Measurements from ENCODE around the gene GUCA1C.

GUCA1C gene

DNA sequence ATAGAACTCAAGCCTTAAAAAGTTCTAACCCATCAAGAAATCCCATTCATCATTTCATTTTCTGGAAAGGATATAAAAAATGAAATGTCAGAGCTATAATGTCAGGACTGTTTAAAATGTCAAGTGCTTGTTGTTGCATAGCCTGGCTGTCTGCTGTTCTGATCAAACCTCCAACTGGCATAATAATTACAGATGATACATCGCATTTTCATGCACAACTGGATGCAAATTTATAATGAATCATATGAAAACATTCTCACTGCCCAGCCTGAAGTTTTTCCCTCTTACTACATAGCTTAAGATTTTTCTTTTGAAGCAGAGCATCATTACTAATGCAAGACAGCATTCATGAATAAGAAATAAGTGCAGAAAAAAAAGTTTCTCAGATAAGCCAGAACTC lies 46.5 kb downstream of the GUCA1C start:
- DNase-seq (ENCODE audit: low spot score) = peak; percentile 5

DNA sequence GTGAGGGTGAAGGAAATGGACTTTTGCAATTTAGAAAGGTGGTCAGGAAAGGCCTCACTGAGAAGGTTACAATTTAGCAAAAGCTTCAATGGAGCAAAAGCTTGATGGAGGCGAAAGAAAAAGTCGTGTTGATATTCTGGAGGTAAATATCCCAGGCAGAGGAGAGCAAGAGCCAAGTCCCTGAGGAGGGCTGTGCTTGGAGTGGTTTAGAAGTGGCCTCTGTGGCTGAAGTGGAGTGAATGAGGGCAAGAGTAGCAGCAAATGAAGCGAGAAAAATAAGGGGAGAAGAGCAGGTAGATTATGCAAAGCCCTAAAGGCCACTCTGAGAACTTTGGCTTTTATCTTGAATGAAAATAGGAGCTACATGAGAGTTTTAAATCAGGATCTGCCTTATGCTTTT lies 54.1 kb downstream of the GUCA1C start:
- DNase-seq (ENCODE audit: low spot score) = no peak

DNA sequence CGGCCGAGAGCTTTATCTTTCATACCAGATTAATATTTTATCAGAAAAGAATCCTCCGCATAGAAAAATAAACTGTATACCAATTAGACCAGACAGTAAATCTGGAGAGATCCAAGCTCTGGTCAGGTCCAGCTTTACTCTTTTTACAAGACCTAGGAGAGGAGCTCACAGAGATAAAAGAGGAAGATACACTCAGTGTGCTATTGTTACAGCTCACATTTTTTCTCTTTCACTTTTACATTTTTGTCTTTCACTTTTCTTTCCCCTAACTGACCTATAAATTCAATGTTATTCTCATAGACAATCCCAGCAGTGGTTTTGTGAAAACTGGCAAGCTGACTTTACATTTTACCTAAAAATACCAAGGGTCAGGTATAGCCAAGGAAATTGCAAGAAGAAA lies 55.8 kb downstream of the GUCA1C start:
- no peak for DNase-seq (ENCODE audit: low spot score)

DNA sequence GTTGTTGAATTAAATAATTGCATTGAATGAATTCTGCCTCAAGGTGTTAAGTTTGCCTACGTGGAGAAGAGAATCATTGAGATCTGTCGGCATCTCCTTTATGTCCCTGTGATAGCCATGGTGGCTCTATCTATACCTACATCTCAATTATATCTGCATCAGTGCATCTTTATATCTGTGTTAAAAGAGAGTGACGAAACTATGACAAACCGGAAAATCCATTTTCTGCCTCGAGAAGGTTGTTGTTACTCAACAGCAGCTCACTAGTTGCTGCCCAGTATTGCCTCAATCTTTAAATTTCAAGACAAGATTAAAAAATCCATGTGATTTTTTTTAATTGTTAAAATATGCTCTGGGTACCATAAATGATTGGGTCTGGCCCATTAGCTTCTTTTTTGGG lies 58.7 kb downstream of the GUCA1C start:
- DNase-seq (ENCODE audit: low spot score) = no peak

DNA sequence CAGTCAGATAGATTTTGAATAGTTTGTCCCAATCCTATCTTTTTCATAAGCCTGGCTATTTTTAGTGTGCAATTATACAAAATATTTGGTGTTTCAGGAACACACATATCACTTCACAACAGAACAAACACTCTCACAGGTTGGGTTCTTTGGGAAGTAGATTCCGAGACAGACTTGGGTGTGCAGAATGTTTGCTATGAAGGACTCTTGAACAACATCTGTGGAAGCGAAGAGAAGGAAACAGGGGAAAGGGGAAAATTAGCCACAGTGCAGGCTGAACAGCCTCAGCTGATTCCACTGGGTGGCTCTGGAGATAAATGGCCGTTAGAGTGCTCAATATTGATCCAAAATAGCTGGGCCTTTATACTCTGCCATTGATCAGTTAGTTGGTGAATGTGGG lies 61.8 kb downstream of the GUCA1C start:
- DNase-seq (ENCODE audit: low spot score) = no peak

DNA sequence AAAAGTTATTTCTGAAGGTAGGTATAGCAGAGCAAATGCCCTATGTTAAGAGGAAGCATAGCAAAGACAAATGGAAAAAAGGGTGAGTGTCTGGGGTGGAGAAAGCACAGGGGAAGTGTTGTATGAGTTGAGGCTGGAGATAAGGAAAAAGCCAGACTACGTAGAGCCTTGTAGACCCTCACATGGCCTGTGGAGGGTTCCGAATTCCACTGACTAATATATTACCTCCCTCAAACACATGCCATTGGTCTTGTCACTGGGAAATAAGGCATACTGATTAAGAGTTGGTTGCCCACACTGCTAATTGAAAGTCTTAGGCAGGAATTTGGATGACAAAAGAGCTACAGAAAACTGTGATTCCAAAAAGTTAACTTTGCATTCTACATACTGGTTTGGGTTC lies 65.9 kb downstream of the GUCA1C start:
- DNase-seq (ENCODE audit: low spot score) = no peak

DNA sequence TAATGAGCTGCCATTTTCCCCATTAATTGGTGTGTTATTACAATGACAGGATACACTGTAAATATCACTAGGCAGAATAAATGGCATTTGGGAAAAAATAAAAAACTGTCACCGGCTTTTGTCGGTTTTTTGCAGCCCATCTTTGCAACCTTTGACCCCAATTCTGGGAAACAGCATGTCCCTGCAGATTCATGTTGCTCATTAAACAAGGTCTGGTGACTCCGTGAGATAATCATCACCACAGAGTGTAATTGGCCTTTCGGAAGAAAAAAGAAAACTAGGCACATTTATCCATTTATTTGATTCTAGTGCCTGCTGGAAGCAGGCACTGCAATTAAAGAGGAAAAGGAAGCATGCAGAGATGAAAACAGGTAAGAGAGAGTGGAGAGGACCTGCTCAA lies 66.6 kb downstream of the GUCA1C start:
- no peak for DNase-seq (ENCODE audit: low spot score)

DNA sequence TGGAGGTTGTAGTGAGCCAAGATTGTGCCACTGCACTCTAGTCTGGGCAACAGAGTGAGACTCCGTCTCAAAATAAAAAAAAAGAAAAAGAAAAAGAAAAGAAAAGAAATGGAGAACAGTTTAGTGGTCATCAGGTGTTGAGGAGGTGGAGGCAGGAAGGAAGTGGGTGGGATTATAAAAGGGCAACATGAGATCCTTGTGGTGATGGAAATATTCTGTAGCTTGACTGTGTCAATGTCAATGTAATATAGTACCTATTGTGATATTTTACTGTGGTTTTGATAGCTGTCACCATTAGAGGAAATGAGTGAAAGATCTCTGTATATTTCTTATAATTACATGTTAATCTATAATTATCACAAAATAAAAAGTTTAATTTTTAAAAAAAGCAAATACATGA lies 70.3 kb downstream of the GUCA1C start:
- DNase-seq (ENCODE audit: low spot score) = no peak

DNA sequence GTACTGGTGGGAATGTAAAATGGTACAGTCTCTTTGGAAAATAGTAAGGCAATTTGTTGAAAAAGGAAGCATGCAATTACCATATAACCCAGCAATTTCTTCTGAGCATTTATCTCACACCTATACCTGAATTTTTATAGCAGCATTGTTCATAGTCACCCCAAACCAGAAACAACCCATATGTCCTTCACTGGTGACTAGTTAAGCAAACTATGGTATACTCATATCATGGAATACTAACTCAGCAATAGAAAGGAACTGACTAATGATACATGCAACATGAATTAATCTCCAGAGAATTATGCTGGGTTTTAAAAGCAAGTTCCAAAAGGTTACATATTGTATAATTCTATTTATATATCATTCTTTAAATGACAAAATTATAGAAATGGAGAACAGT lies 70.9 kb downstream of the GUCA1C start:
- no peak for DNase-seq (ENCODE audit: low spot score)

DNA sequence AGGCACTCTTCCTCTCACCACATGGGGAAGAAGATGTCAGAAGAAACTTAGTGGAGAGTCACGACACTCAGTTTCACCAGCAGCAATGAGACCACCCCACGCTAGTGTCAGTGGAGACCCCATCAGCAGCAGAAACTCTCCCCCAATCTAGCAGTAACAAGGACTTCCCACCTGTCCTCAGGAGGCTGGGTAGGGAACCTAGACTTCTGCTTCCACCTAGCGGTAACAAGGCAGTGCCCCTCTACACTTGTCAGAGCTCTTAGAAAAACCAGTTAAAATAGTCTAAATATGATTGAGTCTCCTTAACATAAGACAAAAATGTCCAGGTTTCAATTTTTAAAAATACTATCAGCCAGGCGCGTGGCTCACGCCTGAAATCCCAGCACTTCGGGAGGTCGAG lies 73.8 kb downstream of the GUCA1C start:
- DNase-seq (ENCODE audit: low spot score) = no peak

DNA sequence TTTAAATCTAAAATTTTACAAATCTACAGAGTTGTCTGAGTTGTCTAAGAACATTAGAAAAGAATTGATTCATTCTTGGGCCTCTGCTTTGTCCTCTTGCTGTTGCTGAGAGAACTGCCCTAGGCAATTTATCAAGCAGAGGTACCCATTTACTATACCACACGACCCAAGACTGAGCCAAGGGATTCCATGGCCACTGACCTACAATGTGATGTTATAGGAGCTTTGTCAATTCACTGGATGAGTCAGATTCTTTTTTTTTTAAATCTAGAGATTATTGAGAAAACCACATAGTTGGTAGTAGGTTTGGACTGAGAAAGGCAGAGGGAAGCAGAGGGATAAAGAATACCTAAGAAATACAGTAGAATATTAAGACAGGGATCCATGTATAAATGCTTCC lies 75.8 kb downstream of the GUCA1C start:
- no peak for DNase-seq (ENCODE audit: low spot score)

DNA sequence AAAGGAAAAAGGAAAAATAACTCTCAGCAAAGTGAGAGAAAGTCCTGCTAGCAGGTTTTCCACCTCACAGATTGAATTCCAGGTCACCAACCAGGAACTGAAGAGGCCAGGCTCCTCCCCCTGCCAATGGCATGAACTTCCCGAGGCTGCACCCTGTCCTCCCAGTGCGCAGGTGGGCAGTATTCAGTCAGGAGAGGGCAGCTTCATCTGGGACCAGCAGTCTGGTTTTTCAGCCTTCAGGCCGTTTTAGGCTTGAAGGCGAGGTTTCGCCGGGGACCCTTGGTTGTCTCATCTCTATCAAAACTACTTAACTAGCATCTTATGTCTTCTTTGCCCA lies 89.9 kb downstream of the GUCA1C start:
- no peak for DNase-seq (ENCODE audit: low spot score)

DNA sequence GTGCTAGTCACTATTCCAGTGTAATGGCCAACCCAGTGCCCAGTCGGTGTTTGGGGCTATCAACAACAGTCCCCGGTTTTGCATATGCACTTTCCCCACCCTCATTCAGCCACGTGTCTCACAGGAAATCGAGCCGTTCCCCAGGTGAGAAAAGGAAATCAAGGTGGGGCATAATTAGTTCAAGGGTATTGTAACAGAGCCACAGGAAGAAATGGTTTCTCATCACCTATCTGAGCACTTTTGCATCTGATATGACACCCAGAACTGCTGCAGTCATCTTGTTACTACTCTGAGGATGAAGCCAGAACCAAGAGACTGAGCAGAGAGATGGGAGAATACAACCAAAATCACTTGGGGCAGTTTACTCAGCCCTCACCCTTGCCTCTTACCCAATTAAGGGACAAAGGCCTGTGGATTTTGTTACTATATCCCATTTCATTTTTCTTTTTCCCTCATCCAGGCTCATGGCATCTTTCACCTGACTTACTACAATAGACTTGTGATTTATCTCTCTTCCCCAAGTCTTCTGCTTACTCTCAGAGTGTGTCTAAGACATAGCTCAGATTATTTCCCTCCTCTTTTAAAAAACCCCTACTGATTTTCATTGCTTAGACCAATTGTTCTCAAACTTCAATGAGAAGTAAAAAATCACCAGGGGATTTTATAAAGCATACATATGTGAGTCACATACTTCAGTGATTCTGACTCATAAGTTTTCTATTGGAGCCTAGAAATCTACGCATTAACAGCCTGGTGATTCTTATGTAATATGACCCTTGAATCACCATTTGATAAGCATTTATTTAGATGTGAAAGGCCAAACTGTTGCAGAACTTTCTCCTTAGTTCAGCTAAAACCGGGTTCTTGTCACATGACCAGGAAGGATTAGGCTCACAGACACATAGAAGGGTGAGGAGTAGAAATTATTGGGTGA lies 90.5 kb downstream of the GUCA1C start:
- peak; percentile 64 for DNase-seq (ENCODE audit: low spot score)

DNA sequence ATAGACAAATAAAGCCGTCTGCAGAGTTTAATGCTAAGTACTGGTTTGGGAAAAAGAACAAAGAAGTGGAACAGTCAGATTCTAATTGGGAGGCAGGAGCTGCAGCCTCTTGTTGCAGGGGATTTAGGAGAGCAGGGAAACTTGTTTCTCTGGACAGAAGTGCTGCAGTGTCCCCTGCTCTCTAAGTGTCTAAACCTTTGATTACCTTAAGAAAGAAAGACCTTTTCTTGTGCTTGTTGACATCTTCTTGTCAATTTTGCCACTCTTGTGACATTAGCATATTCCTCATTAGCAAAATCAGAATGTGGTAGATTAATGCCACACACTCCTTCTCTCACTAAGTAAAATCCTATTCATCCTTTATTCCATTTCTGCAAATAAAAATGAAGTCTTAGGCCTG lies 92.3 kb downstream of the GUCA1C start:
- no peak for DNase-seq (ENCODE audit: low spot score)
